ENCODE results near the gene MEAK7.
"Not testable (repeated sequence)": the region's sequence is repeated elsewhere in the genome, so short reads cannot be mapped to it uniquely, and the experiment has no call there.

The MEAK7 gene

GRCh38 chr16:84532291-84532724 is 27.8 kb upstream of the MEAK7 start:
- no peak for DNase-seq

GRCh38 chr16:84531671-84532111 is 27.2 kb upstream of the MEAK7 start:
- DNase-seq = no peak

- DNase-seq = no peak
These were observed 26.1 kb upstream of the MEAK7 start for GRCh38 chr16:84530590-84530989.

- DNase-seq = no peak
These were observed 25.1 kb upstream of the MEAK7 start for GRCh38 chr16:84529607-84530006.

GRCh38 chr16:84528322-84528721 is 23.9 kb upstream of the MEAK7 start:
- no peak for DNase-seq

GRCh38 chr16:84527532-84528269 is 23.2 kb upstream of the MEAK7 start:
- no peak for DNase-seq

GRCh38 chr16:84526794-84527531 is 22.5 kb upstream of the MEAK7 start:
- no peak for DNase-seq

GRCh38 chr16:84524941-84525581 is 20.6 kb upstream of the MEAK7 start:
- DNase-seq = not testable (repeated sequence)

GRCh38 chr16:84524346-84524920 is 20.0 kb upstream of the MEAK7 start:
- DNase-seq = no peak

GRCh38 chr16:84521497-84521770 is 17.0 kb upstream of the MEAK7 start:
- no peak for DNase-seq

- DNase-seq = peak; percentile 97
These were observed 16.5 kb upstream of the MEAK7 start for GRCh38 chr16:84520725-84521496.

GRCh38 chr16:84519855-84520254 is 15.4 kb upstream of the MEAK7 start:
- no peak for DNase-seq

- DNase-seq = peak; percentile 69
These were observed 14.4 kb upstream of the MEAK7 start for GRCh38 chr16:84518804-84519341.

- not testable (repeated sequence) for DNase-seq
These were observed 13.8 kb upstream of the MEAK7 start for GRCh38 chr16:84518220-84518619.

- DNase-seq = no peak
These were observed 12.9 kb upstream of the MEAK7 start for GRCh38 chr16:84517366-84517765.

- peak; percentile 61 for DNase-seq
These were observed 10.7 kb upstream of the MEAK7 start for GRCh38 chr16:84514874-84515835.

GRCh38 chr16:84514295-84514873 is 9.9 kb upstream of the MEAK7 start:
- no peak for DNase-seq

- DNase-seq = no peak
These were observed 9.2 kb upstream of the MEAK7 start for GRCh38 chr16:84513666-84514065.

- DNase-seq = no peak
These were observed 8.7 kb upstream of the MEAK7 start for GRCh38 chr16:84513123-84513522.

GRCh38 chr16:84511831-84512230 is 7.4 kb upstream of the MEAK7 start:
- DNase-seq = no peak
